HG02840 (cell line): ENCODE measurements around the gene WDCP.

ENCODE experiments used
- ATAC-seq: cut with Tn5 transposase; IDR thresholded peaks from one replicate; pipeline ENCODE4 v1.9.1; 2021; ENCODE audit warnings: mild to moderate bottlenecking, moderate library complexity, moderate number of reproducible peaks; ENCODE audit not compliant: unreplicated experiment, low FRiP score

The WDCP gene

GRCh38 chr2:24008672-24009366 lies 38.4 kb downstream of the WDCP start:
- no peak for ATAC-seq

GRCh38 chr2:24007693-24008092 lies 39.5 kb downstream of the WDCP start:
- ATAC-seq = no peak

GRCh38 chr2:23994567-23994966 lies 52.6 kb downstream of the WDCP start:
- ATAC-seq = no peak

- ATAC-seq = no peak
Observed at GRCh38 chr2:23993736-23994269, 53.4 kb downstream of the WDCP start.

GRCh38 chr2:23992931-23993330 lies 54.3 kb downstream of the WDCP start:
- no peak for ATAC-seq

GRCh38 chr2:23988371-23988770 lies 58.8 kb downstream of the WDCP start:
- no peak for ATAC-seq
